ENCODE measurements around the gene SH3RF1.

The SH3RF1 gene

DNA sequence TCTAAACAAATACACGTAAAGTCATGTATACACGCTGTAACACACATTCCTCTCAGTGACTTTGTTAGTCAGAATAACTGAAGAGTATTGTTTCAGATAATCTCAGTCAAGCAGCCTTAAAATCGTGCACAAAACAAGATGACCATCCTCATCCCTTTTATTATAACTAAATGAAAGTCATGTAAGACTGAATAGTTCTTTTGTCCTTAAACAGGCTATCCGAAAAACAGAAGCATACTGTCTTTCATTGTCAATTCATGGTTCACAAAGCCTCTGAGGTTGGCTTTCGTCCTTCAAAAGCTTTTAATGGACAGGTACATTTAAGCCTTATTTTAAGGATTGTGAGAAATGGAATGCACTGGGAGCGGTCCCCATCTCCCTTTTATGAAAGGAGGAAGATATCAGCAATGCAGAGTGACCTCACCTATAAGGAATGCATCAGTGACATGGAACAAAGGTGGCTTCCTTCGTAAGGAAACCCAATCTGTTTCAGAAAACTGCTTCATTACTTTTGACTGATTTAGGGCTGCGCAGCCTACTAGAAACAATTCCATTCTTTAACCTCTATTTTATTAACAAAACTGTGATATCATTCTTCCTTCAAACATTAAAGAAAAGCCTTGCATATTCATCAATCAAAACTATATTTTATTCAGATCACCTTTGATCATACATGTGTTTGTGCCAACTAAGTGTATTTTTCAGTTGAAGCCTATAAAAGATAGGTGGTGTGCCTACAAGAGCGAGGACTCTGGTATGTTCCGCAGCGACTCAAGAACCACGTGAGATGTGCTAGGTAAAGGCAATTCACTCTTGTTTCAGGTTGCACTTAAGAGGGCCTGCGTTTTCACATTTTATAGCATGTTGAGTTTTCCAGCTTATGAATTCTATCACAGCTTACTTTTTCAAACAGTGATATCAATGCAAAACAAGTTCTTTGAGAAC lies 19.2 kb downstream of the SH3RF1 start:
- DNase-seq (ENCODE audit: low read depth): no peak

DNA sequence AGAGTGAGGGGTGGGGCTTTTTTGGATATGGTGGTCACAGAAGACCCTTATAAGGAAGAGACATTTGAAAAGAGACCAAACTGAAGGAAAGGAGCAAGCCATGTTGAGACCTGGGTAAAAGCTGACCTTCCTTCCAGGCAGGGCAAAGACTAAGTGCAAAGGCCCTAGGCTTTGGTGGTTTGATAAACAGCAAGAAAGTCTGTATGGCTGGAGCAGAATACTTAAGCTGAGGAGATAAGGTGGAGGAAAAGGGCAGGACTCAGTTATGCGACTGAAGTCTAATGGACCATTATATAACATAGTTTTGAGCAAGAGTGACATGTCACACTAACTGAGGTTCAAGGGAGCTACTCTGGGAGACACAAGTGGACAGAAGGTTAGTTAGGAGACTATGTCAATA lies 20.0 kb downstream of the SH3RF1 start:
- no peak for DNase-seq (ENCODE audit: low read depth)

DNA sequence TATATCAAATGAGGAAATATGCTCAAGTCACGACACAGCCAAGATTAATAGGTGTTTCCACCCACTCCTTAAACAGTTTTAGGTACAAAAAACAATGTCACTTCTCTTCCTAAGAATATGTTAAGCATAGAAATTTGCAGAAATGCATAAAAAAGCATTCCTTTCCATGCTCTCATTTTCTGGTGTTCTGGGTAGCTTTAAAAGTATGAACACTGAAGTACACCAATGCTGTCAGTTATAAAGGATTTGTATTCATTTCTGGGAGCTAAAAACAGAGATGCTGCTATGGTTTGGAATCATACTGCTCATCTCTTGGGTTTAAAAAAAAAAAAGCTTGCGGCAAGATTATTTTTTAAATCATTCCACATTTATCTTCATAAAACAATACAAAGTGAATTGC lies 20.8 kb downstream of the SH3RF1 start:
- DNase-seq (ENCODE audit: low read depth): no peak

DNA sequence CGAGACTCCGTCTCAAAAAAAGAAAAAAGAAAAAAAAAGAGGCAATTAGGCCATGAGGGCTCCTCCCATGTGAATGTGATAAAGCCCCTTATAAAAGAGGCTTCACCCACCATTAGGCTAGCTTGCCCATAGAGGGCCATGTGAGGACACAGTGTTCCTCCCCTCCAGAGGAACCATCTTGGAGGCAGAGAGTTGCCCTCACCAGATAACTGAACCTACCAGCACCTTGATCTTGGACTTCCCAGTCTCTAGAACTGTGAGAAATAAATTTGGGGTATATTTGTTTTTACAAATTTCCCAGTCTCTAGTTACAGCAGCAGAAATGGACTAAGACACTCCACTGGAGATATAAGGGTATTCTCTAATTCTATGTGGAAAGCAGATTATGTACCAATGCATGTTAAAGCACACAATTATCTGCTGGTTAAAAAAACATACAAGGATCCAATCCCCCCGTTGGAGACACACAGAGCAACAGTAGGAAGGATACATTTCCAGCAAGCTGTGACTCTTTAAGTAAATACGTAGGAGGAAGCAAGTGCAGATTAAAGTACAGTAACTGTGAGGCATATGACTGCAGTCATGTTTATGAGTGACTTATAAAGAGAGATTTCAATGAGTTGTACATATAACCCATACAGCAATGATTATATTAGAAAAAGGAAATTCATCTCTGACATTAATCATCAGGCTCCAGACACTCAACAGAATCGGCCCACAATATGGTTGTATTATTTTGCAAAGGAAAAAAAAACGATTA lies 21.4 kb downstream of the SH3RF1 start:
- DNase-seq (ENCODE audit: low read depth): no peak

DNA sequence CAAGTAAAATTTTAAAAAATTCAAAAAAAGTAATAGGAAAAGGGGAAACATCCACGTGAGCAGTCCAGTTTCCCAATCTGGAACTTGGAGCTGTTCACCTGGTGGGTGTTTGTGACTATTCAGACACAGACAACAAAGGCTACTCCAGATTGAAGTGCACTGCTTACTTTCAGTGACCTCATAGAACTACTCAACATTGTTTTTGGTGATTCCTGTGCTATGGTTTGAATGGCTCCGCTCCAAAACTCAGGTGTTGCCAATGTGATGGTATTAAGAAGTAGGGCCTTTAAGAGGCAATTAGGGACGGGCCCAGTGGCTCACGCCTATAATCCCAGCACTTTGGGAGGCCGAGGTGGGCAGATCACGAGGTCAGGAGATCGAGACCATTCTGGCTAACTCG lies 22.1 kb downstream of the SH3RF1 start:
- no peak for DNase-seq (ENCODE audit: low read depth)

DNA sequence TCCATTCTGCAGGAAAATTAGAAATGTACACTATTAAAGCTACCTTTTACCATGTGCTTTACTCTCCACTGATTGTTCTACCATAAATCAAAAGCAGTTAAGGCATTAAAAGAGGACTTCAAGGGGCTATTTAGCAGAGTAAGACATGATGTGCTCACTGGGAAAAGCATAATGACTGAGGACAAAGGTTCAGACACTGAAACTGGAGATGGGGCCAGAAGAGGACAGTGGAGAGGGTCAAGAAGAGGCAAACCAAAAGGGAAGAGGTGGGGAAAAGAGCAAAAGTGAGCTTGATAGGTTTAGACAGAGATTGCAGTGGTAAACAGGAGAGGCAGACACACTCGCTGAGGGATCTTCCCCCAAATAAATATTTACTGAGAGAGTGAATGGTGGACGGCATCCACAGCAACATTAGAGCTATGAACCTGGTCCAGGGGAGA lies 23.8 kb downstream of the SH3RF1 start:
- DNase-seq (ENCODE audit: low read depth): no peak

DNA sequence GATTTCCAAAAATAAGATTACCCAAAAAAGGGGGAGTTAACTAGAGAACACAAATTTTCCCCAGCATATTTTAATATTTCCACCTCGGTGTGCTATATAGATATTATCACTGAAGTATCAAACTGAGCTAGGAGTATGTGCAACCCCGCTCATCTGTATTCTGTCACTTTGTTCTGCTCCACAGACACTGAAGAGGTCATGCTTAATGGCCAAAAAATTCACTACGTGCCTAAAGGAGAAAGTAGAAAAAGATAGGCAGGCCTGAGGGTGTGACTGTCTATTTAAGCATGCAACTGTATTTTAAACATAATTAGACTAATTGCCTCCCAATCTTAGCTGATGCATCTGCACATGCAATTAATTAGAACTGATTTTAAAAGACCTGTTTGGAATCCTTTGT lies 24.5 kb downstream of the SH3RF1 start:
- DNase-seq (ENCODE audit: low read depth): no peak

DNA sequence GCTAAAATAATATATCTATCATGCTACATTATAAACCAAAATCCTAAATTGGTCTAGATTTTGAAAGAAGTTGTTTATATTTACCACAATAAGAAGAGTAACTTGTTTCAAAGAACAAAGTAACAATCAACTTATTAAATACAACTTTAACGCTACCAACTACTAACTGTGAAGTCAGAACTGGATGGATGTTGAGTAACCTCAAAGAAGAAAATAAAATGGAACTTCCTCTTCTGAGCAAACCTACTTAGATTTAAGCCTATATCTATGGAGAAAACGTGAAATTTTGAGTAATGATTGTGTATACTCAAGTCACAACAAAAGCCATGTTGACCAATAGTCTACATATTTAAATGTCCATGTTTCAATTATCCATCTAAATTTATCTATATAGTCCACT lies 25.7 kb downstream of the SH3RF1 start:
- DNase-seq (ENCODE audit: low read depth): no peak

DNA sequence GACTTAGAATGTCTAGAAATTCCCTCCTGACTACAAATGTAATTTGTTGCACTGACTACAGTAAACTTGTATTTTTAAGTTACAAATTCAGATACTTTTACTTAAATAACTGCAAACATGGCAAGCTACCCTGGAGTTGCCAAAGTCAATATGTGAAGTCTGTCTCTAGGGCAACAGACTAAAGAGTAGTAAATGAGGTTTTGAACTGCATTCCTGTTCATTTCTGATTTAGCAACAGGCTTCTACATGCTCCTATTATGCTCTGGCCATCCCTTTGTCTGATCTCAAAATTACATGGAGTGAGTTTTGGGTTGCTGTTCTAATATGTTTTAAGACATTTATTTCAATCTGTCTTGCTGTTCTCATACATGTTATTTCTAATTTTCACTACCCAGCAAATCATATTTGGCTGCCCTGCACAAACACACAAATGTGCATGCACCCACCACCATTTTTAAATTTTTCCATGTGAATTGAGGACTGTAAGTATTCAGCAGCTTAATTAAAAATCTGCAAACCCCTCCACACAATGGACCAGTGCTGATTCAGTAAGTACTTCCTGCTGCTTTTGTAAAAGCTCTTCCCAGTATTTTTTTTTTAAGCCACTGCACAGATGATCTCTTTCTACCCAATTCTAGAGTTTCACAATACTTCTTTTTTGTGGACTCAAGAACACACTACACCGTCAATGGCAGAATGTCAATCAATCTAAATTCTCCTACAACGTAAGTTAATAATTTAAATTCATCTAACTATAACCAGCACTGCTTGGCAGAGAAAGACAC lies 26.7 kb downstream of the SH3RF1 start:
- no peak for DNase-seq (ENCODE audit: low read depth)

DNA sequence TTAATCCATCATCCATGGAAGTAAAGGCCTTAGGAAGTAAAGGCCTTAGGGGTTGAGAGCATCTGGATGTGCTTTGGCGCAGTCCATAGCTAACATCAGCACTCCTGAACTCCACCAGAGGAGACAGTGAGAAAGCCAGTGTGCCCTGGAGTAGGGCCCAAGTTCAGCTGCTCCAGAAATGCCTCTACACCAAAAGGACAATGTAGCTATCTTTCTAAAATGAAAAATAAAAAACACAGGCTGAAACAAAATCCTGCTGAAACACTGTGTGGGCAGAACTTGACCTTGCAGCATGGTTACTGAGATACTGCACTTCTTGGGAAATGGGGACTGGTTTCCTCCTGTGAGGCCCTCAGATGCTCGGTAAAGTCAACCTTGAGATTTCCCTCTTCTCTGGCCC lies 29.3 kb downstream of the SH3RF1 start:
- DNase-seq (ENCODE audit: low read depth): no peak

DNA sequence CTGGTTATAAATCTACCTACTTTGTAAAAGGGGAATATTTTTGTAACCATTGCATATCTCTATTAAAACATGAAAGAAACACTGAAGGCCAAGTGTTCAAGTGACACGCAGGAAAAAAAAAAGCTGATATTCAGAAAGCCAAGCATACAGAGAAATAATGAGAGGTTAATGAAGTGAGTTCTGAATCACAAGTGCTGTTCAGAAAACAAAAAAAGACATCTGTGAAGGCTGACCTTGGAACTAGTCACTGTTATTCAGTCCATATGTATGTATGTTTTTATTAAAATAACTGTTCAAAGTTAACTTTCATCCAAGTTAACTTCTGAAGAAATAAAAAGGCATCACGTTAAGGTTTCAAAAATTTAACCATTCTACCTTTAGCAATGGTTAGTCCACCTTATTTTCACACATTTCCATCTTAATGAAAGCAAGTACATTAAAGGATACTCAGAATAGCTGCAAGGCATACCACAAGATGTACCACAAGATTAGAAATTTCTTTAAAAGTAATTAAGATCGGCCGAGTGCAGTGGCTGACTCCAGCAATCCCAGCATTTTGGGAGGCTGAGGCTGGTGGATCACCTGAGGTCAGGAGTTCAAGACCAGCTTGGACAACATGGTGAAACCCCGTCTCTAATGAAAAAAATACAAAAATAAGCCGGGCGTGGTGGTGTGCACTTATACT lies 31.4 kb downstream of the SH3RF1 start:
- DNase-seq (ENCODE audit: low read depth): no peak

DNA sequence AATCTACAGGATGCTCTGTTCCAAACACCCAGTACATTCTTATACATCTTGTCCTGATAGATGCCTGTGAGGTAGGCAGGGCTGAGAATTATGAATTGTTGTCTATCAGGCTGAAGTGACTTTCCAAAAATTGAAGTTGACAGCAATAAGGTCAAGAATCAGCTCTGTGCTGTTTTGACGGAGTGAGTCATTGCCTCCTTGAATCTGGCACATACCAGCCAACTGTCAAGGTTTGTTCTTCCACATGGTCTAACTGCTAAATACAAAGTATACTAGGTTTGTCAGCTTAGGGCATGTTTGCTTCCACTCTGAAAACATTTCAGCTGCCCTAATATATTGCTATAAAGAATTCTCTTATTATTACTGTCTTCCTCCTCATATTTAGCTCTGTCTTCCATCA lies 32.3 kb downstream of the SH3RF1 start:
- DNase-seq (ENCODE audit: low read depth): no peak

DNA sequence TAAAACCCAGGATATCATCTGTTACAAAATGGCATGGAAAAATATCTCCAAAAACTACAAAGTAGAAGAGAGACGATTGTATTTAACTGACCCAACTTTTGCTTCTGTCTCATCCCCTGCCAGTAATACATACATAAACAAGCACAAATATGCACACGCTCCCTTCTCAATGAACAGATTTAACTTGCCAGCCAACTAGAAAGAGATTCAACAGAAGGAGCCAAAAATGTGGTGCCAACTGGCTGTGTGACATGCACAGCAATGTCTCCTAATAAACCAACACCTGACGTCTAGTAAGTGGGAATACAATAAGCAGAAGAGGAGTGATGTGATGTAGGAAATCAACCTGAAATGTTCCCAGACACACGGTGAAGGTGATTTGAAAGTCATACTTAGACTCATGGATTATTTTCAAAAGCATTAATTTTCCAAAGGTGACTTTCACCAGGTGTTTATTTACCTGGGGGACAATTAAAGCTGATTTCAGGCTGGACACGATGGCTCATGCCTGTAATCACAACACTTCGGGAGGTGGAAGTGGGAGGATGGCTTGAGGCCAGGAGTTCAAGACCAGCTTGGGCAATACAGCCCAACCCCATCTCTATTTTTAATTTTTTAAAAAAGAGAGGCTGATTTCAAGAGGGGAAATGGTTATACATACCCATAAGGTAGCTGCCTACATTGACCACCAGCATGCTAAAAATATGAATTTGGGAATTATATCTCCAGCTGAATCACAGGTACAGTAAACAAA lies 33.7 kb downstream of the SH3RF1 start:
- DNase-seq (ENCODE audit: low read depth): no peak

DNA sequence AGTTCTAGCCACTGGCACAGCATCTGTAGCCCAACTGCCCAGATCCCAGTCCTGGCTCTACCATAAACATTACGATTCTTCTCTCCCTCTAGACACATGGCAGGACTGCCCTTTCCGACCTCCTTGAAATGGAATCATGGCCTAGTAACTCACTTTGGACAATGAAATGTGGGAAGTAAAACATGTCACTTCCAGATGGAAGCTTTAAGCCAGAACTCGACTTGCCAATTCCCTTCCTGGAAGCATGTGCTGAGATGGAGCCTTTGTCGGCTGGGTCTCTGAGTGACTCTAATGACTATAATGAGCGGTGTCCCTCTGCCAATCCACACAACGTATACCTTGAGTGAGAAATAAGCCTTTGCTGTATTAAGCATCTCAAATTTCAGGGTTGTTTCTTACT lies 34.7 kb downstream of the SH3RF1 start:
- no peak for DNase-seq (ENCODE audit: low read depth)

DNA sequence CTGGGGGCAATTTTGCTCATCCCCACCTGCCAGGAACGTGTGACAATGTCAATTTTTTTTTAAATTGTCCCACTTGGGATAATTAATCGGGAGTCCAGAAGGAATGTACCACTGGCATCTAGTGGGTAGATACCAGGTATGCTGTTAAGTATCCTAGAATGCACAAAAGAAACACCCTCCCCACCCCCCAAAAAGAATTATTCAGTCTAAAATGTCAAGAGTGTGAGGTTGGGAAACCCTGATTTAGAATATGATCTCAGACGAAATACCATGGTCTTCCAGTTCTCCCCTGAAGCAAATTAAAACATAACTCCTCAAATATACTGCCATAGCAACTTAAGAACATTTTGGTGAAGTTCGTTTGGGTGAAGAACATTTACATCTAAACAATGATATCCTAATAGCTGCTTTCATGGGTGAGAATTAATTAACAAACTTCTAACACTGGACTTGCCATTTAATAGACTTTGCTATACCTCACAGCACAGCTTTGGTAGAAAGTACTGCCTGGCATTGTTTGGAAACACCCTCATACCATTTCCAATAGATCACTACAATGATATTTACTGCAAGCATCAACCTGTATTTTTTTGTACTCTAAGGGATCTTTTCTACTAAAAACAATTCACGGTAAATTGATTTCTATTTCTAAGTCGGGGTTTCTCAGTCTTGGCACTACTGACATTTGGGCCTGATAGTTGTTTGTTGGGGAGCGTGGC lies 36.5 kb downstream of the SH3RF1 start:
- no peak for DNase-seq (ENCODE audit: low read depth)

DNA sequence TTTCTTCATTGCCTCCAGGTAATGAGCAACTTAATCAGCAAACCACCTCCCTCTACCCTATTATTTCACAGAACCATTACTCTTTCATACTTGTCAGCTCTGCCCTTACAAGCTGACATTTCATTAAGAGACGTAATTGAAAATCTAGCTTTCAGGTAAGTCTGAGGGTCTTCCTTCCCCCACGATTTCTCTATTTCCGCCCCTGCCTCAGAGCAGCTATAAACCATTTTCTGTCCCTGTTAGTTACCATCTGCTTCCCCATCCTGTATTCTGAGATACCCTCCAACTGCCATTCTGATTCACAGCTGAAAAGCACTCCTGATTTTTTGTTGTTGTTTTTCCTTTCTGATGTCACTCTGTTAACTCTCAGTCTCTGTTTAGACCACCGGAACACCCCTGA lies 37.1 kb downstream of the SH3RF1 start:
- DNase-seq (ENCODE audit: low read depth): no peak

DNA sequence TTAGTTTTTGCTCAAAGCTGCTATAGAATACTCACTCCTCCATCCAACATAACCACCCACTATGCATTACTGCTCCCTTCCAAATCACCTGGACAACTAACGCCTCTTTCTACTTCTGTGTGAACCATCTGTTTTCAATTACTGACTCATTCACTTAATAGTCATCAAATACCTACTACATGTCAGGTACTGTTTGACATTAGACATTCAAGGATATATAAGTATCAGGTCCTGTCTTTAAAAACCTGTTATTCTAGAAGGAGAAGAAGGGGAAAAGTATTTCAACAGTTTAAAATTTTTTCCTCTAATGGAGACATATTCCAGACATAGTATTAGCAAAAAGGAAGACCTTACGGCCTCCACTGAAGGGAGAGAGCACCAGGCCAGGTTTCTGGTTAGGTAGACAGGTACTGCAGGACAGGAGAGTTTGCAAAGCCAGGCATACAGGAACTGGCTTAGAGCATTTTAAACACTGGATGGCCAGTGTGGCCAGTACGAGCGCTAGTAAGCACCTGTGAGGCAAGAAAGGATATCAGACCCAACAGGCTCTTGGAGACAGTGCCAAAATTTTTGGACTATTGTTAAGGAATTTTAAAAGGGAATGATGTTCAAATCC lies 39.0 kb downstream of the SH3RF1 start:
- no peak for DNase-seq (ENCODE audit: low read depth)

DNA sequence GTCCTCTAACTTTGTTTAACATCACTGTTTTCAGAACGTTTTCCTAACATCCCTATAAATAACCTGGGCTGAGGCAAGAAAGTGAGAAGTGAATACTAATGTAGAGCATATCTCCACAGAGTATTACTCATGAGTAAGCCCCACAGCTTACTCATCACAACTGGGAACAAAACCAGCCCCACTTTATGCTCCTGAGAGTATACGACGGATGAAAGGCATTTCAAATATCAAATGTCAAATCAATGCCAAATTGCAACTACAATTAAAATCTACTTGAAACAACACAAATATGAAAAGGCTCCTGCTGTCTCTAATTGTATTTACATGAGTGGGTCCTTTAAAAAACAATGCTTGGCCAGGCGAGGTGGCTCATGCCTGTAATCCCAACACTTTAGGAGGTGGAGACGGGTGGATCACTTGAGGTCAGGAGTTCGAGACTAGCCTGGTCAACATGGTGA lies 41.2 kb downstream of the SH3RF1 start:
- DNase-seq (ENCODE audit: low read depth): no peak

DNA sequence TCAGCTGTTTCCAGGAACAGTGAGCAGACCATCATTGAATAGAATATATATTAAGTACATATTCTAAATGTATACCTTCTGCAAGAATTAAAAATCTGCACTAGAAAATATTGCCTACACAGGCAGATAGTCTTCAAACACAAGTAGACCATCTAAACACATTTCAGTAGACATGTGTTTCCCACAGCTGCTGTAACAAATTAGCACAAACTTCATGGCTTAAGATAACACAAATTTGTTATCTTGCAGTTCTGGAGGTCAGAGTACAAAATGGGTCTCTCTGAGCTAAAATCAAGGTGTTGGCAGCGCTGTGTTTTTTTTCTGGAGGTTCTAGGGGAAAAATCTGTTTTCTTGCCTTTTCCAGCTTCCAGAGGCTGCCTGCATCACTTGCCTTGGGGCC lies 42.7 kb downstream of the SH3RF1 start:
- no peak for DNase-seq (ENCODE audit: low read depth)

DNA sequence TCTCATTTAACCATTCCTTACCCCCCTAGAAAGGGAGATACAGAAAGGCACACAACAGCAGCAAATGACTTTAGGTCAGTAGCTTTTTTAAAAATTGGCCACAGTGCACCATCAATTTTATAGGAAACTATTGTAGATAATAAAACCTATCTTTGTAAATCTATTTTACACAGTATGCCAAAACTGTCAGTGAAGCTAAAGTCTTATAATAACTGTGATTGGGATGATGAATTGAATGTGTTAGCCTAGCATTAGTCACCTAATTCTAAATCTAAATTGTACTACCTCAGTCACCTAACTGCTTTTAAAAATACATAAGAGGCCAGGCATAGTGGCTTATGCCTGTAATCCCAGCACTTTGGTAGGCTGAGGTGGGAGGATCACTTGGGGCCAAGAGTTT lies 44.2 kb downstream of the SH3RF1 start:
- no peak for DNase-seq (ENCODE audit: low read depth)

All from activated gamma-delta T cell treated with anti-CD3 and anti-CD28 coated beads, Interleukin-2, amount 50 U/mL, for 16 hours (primary cell).